GM12891 (cell line): ENCODE measurements around the gene KLHL10.

ENCODE experiments used
- PAX5 ChIP-seq: IDR thresholded peaks from 2 replicates; pipeline ENCODE4 v1.6.1; 2011; ENCODE audit warnings: low read length, moderate library complexity, mild to moderate bottlenecking; ENCODE audit not compliant: insufficient read depth, severe bottlenecking
- POLR2A ChIP-seq: IDR thresholded peaks from 2 replicates; pipeline ENCODE4 v1.6.1; 2011; ENCODE audit warnings: low read depth, low read length, control low read depth
- POLR2AphosphoS5 ChIP-seq: IDR thresholded peaks from 2 replicates; pipeline ENCODE4 v1.6.1; 2011; ENCODE audit warnings: low read depth, low read length, control low read depth
- POU2F2 ChIP-seq: IDR thresholded peaks from 2 replicates; pipeline ENCODE4 v1.6.1; 2011; ENCODE audit warnings: low read depth, mild to moderate bottlenecking, control low read depth, low read length, moderate library complexity
- SPI1 ChIP-seq: IDR thresholded peaks from 2 replicates; pipeline ENCODE4 v1.6.1; 2011; ENCODE audit warnings: low read depth, low read length, control low read depth
- TAF1 ChIP-seq: IDR thresholded peaks from 2 replicates; pipeline ENCODE4 v1.6.1; 2011; ENCODE audit warnings: low read depth, low read length, control low read depth

DNA sequence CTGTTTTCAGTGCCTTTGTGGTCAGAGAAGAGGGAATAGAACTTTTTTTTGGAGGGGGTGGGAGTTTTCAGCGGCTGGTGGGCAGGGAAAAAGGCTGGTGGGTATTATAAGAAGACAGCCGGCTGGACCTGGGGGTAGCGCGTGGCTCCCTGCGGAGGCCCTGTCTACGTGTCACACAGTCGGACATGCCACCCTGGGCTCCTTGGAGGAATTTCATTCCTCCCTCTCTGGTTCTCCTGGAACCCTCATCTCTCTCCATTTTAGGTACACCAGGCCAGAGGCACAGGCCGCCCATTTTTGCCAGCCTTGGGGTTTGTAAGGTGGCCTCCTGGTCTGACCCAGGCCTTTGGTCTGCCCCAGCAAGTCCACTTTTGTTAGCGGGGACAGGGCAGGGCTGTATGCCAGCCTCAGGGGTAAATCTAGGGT lies 23.9 kb upstream of the KLHL10 start:
- TF ChIP-seq POLR2A (no peak), POLR2AphosphoS5 (no peak), TAF1 (no peak), SPI1 (no peak), PAX5 (no peak), POU2F2 (no peak)
